ENCODE data around the gene SDHAF3.

DNA sequence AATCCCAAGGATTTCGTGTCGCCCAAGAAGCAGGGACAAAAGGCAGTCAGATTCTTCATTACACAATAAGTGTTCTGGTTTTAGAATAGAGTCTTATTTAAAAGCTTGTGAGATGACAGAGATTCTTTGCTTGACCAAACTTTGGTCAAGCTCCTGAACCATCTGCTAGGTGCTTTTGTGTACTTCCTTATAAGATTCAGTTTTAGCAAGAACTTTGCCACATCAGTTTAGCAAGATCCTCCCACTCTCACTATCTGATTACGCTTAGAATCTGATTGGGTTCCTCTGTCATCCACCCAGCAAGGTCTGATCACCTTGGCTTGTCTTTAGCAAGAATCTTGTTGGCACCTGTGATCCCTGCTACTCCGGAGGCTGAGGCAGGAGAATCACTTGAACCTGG lies 38.2 kb upstream of the SDHAF3 start:
- TF ChIP-seq, protein P1, sequence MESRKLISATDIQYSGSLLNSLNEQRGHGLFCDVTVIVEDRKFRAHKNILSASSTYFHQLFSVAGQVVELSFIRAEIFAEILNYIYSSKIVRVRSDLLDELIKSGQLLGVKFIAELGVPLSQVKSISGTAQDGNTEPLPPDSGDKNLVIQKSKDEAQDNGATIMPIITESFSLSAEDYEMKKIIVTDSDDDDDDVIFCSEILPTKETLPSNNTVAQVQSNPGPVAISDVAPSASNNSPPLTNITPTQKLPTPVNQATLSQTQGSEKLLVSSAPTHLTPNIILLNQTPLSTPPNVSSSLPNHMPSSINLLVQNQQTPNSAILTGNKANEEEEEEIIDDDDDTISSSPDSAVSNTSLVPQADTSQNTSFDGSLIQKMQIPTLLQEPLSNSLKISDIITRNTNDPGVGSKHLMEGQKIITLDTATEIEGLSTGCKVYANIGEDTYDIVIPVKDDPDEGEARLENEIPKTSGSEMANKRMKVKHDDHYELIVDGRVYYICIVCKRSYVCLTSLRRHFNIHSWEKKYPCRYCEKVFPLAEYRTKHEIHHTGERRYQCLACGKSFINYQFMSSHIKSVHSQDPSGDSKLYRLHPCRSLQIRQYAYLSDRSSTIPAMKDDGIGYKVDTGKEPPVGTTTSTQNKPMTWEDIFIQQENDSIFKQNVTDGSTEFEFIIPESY (IDR thresholded peaks at IDR 0.05): no peak
- TF ChIP-seq, protein P2, sequence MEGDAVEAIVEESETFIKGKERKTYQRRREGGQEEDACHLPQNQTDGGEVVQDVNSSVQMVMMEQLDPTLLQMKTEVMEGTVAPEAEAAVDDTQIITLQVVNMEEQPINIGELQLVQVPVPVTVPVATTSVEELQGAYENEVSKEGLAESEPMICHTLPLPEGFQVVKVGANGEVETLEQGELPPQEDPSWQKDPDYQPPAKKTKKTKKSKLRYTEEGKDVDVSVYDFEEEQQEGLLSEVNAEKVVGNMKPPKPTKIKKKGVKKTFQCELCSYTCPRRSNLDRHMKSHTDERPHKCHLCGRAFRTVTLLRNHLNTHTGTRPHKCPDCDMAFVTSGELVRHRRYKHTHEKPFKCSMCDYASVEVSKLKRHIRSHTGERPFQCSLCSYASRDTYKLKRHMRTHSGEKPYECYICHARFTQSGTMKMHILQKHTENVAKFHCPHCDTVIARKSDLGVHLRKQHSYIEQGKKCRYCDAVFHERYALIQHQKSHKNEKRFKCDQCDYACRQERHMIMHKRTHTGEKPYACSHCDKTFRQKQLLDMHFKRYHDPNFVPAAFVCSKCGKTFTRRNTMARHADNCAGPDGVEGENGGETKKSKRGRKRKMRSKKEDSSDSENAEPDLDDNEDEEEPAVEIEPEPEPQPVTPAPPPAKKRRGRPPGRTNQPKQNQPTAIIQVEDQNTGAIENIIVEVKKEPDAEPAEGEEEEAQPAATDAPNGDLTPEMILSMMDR (IDR thresholded peaks at IDR 0.05; ENCODE audit: low read depth, low read length, missing input control): no peak
